IPS DF 4.7 (cell line): ENCODE measurements around the gene FRMD3.

Experiments used
- DNase-seq: peaks from one replicate; pipeline ENCODE4 v3.0.0-alpha.2; 2013; ENCODE audit warnings: low spot score; ENCODE audit errors: extremely low read depth

Gene FRMD3

GRCh38 chr9:83538172-83538889 lies at the start of gene FRMD3:
TSS of gene FRMD3 (minus strand) at chr9:83538401. CDS start at chr9:83538231, 170 bp downstream.
- no peak for DNase-seq

GRCh38 chr9:83584995-83585394 lies 46.8 kb upstream of the FRMD3 start:
- DNase-seq = no peak

- DNase-seq = peak; percentile 81
Measured at GRCh38 chr9:83583151-83584014, 45.2 kb upstream of the FRMD3 start.

GRCh38 chr9:83582029-83582428 lies 43.8 kb upstream of the FRMD3 start:
- DNase-seq = no peak

DNA sequence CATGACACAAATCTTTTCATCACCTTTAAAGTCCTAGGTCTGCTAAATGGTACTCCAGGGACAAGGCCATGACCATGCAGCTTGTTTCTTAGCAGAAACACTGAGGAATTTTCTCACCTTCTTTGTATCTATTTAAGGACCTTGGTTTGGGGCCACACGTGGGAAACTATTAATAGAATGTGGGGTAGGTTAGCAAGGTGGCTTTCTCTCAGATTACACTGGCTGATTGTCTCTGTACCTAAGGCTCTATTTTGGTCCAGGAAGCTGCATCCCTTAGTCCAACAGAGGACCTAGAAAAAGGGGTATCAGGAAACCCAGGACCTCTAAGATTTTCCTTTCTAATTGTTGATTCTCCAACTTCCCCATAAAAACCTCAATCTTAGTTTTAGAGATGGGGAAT lies 36.3 kb upstream of the FRMD3 start:
- no peak for DNase-seq

DNA sequence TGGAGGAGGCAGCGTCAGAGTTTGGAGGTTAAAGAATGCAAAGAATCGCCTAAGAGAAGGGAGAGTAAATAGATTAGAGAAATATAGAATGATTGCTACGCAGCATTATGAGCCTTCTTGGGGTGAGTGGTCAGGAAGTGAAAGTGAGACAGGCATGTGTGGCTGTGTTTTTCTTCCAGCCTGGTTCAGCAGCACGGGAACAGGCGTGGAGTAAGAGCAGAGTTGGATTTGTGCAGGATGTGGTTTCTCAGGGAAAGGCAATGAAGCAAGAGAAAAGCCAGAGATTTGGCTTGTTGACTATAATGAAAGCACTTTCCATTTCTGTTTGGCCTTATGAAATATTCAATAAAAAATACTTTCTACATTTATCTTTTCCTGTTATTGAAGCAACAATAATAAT lies 34.3 kb upstream of the FRMD3 start:
- DNase-seq = no peak

- DNase-seq = no peak
Measured at GRCh38 chr9:83570359-83570758, 32.2 kb upstream of the FRMD3 start.

GRCh38 chr9:83569326-83569725 lies 31.1 kb upstream of the FRMD3 start:
- DNase-seq = no peak

GRCh38 chr9:83563360-83563759 lies 25.2 kb upstream of the FRMD3 start:
- no peak for DNase-seq

GRCh38 chr9:83560169-83560826 lies 22.1 kb upstream of the FRMD3 start:
- DNase-seq = no peak

DNA sequence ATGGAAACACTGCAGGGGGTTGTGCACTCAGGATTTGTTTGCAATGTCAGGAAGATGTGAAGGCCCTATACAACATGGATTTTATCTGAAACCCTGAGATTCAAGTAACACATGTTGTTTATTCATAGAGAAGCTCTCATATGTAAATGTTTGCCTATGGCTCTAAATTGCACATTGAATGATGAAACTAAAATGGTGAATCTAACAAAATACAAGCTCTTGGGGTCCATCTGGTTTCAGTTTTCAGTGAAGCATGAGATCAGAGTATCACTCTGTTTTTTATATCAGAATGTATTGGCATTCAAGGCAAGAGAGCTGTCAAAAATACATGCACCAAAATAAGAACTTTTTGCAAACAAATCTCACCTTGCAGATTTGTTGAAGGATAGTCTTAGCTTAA lies 19.6 kb upstream of the FRMD3 start:
- no peak for DNase-seq

- no peak for DNase-seq
Measured at GRCh38 chr9:83557317-83557716, 19.1 kb upstream of the FRMD3 start.

DNA sequence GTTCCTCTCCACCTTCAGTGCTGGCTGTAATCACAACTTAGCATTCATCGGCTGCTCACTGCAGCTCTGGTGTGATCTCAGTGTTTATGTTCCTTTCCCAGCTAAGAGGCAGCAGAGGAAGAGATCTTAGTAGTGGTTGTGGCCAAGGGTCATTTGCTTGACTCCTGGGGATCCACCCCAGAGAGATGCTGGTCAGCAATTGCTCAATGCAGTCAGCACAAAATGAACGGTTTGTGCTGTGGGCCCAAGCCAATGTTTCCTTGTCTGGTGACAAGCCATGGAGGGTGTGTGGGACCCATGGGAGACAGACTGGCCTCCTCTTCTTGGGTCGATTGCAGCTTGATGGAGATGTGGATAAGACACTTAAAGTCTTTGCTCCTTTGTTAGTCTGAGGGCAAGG lies 16.1 kb upstream of the FRMD3 start:
- DNase-seq = no peak

GRCh38 chr9:83544002-83544698 lies 5.9 kb upstream of the FRMD3 start:
- no peak for DNase-seq

GRCh38 chr9:83538890-83539238 lies 663 bp upstream of the FRMD3 start:
- DNase-seq = no peak

- no peak for DNase-seq
Measured at GRCh38 chr9:83537331-83538171, 650 bp downstream of the FRMD3 start.

DNA sequence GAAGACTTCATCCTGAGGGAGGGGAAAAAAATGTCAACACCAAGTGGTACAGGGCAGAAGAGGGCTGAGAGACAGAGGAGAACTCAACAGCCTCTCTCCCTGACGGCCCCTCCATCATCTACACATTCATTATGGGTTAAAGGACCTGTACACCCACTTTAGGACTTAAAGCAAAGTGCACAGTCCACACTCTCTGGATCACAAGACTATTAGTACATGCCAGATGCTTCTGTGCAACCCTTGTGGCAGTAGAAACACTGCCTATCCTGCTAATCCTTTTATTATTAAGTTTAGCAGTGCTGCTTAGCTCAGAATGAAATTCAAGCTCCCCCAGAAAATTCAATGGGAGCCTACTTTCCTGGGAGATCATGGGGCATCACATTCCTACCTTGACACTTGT lies 1.9 kb downstream of the FRMD3 start:
- no peak for DNase-seq

- no peak for DNase-seq
Measured at GRCh38 chr9:83535736-83536135, 2.5 kb downstream of the FRMD3 start.

GRCh38 chr9:83533296-83533695 lies 4.9 kb downstream of the FRMD3 start:
- DNase-seq = no peak

- no peak for DNase-seq
Measured at GRCh38 chr9:83526901-83527300, 11.3 kb downstream of the FRMD3 start.

GRCh38 chr9:83526211-83526610 lies 12.0 kb downstream of the FRMD3 start:
- no peak for DNase-seq
